GM19193 (cell line): ENCODE data around the gene SIM2.

Source experiments
- POLR2A ChIP-seq: IDR thresholded peaks from 4 replicates; pipeline ENCODE4 v1.6.1; 2011; ENCODE audit not compliant: insufficient read depth, insufficient read length; ENCODE audit errors: extremely low read depth

Gene SIM2

DNA sequence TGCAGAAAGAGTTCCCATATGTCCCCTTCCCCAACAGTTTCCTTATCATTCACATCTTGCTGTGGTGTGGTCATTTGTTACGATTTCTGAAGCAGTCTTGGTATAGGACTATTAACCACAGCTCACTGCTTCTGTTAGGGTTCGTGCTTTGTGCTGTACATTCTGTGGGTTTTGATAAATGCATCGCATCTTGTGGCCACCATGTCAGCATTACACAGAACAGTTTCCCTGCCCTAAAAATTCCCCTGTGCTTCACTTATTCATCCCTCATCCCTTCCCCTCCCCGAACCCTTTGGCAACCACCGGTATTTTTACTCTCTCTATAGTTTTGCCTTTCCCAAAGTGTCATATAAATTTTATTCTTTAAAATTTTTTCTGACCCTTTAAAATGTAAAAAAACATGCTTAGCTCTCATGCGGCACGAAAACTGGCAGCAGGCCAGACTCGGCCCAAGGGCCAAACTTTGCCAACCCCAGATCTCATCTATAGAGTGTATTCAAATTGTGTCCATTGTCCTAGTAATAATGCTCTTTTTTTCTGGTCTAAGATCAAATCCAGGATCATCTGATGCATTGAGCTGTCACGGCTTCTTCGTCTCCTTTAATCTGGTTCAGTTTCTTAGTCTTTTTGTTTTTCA, 78.2 kb downstream of the SIM2 start:
- no peak for TF ChIP-seq POLR2A

DNA sequence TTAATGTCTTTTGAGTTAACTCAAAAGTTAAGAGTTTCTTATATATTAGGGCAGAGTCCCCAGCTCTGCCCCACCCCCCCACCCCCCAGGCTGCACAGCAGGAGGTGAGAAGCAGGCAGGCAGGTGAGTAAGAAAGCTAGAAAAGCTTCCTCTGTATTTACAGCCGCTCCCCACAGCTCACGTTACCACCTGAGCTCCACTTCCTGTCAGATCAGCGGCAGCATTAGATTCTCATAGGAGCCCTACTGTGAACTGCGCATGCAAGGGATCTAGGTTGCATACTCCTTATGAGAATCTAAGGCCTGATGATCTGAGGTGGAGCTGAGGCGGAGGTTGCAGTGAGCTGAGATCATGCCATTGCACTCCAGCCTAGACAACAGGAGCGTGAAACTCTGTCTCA, 81.9 kb downstream of the SIM2 start:
- TF ChIP-seq POLR2A, result no peak

DNA sequence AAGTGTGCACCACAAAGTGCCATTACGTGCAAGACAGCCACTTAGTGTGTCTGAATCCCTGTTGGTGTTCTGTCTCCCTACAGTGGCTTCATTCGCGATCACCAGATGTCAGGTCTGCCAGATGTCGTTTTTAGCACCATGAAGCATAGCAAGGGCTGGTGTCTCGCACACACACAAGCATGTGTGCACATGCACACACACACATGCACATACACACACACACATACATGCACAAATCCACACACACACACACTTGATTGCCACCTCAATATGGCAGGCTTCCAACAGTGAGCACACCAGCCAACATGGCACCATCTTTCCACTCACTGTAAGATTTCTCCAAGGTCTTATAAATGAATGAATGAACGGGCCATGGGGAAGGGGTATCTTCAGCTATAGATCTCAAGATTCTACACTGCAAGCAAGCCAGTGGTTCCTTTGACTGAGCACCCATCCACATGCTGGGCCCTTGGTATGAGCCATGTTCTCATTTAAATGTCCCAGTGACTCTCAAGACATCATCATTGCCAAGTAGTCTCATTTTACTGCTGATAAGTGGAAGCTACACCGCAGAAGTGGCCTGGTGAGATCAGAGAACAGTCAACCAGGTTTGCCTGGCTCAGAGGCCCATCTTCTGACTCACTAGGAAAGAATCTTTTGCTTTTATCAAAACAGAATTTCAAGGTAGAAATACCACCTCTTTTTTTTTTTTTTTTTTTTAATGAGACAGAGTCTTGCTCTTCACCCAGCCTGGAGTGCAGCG, 84.9 kb downstream of the SIM2 start:
- no peak for TF ChIP-seq POLR2A

DNA sequence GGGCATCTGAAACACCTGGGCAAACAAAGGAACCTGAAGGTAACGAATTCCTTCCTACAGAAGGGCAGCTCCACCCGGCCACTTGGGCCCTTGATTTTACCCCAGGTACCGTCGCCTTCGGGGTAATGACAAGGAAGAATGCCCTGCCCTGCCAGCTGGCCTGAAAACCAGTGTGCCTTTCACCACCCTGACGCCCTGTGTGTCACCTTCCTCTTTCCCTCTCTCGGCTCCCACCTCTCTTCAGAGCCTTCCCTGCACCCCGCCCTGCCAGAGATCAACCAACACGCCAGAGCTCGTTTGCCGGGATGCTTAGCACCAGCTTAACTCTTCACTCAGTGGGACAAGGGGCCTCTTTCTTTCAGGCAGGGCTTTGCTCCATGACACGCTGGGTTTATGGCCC, 86.0 kb downstream of the SIM2 start:
- TF ChIP-seq POLR2A, result no peak

DNA sequence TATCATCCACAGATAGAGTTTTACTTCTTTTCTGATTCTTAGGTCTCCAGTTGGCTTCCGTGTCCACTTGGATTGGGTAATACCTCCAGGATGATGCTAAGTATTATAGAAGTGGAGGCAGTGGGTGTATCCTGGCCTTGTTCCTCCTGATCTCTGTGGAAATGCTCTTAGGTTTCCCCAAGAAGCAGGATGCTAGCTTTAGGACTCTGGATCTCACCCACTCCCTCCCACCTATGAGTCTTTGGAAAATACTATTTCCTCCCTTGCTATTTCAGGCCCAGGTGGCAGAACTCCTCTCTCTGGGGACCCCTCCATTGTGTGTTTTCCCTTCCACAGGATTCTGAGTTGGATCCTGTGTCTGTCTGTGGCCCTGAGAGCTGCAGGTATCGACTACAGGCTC, 86.7 kb downstream of the SIM2 start:
- TF ChIP-seq POLR2A, result no peak

DNA sequence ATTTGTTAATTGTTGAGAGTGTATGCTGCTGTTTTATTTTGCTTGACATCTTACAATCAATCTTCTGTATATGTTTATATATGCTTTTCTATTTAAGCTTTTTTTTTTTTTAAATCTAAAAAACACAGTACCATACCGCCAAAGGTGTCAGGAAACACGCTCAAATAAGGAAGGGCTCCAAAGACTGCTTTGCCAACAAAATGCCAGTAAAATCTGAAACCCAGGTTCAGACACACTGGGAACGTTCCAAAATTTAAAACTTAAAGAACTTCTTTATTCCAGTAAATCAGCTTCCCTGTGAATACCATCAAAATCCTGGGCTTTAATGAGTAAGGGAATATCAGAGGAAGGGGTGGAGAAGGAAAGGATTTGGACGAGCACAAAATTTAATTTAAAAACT, 87.3 kb downstream of the SIM2 start:
- no peak for TF ChIP-seq POLR2A

DNA sequence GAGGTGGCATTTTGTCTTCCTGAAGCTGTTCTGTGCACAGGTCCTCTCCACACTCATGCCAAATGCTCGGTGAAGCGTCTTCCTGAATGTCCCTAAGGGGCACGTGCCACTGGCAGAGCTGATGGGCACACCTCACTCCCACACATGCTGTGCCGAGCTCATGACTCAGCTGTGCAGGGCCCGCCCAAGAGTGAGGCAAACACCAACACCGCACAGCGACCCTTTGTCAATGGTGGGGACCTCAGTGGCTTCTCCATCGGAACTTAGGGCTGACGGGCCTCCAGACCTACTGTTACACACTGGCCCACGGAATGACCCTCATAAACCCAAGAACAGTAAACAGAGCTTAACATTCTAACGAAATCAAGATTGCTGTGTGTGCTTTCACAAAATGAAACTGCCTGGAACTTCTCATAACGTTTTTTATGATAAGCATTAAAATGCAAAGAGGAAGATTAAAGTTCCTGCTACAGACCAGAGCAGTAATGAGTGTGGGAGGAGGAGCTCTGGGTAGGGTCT, 89.3 kb downstream of the SIM2 start:
- no peak for TF ChIP-seq POLR2A

DNA sequence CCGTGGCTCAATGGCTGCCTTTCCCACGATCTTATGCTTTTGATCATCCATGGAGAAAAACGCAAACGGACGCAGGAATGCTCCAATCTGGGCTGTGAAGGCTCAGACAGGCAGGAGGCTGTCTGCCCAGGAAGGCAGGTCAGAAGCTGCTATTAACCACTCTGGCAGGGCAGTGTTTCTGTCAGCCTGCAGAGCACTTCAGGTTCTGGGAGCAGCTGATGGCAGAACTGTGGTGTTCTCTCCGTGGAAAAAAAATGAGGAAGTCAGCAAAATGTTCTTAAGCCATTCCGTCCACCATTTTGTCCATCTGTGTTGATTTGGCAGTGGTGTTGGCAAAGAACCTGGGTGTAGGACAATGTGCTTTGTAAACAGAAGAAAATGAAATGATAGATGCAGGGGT, 91.7 kb downstream of the SIM2 start:
- no peak for TF ChIP-seq POLR2A

DNA sequence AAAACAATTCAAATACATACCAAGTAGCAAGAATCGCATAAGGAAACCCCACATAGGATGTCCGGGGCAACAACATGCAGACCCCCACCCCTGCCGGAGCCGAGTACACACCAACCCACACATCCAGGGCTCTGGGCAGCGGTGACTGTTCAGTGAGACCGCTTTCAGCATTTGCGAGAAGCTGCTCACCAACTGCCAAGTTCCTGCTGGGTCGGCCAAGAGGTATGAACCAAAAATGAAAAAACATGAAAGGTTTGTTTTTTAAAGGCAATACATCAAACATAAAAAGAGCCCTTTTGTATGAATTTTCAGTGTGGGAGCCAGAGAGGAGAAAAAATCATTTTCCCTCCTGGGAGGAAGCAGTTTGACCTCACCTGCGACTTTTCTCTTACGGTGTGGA, 92.3 kb downstream of the SIM2 start:
- TF ChIP-seq POLR2A, result no peak

DNA sequence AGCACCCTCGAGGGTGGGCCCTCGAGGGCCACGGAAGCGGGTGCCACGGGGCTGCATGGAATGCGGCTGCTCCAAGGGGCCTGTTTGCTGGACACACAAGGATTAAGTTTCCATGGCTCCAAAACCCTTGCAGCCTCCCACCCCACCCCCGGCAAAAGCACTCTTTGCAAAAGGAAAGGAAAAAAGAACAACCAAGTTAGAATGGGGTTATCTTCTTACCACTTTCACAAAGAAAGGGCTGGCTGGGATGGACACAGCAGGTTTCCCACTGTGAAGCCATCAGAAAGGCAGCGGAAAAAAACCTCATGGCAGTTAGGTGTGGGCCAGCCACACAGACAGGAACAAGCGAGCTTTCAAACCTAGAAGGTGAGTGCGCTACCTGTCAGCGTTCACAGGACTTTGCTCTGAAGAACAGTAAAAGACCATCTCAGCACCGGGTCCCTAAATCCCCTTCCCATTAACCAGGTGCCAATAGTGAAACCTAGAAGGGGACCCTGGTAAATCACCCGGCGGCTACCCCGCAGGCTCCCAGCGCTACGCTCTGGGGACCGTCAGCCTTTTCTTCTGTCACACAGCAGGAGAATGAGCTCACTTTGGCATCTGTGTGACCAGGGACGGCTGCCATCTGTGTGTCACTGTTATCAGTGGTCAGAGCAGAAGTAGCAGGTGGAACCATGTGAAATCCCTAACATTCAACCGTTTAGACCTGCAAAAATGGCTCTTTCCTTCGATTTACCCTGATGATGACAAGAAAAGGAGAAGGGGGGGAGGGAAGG, 93.0 kb downstream of the SIM2 start:
- no peak for TF ChIP-seq POLR2A

DNA sequence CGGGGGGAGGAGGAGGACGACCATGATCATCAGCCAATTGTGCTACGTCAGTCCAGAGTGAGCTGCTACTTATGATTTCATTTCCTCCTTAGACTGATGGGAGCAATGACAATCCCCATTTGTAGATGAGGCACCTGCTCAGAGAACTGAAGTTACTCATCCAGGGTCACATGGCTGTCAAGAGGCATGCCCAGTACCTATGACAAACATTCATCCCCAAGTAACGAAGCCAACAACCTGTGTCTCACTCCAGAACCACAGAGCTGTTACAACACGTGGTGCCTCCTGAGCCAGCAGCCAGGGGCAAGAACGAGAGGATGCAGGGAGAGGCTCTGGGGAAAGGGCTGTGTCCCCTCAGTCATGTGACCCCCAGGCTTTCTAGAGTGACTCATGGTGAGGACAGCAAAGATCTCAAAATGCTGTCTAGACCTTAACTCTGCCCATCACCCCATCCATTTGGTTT, 93.6 kb downstream of the SIM2 start:
- no peak for TF ChIP-seq POLR2A

DNA sequence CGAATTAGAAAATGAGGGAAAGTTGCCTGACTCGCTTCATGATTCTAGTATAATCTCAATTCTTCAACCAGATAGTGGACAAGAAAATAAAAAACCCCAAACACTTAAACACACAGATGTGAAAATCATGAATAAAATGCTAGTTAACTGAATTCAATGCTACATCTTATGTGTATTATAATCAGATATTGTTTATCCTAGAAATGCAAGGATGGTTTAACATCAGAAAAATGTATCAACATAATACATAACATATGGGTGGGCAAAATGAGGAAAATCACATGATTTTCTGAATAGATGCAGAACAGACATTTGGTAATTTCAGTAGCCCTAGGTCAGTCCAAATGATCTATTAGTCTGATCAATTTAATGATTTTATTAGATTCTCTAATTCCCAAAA, 97.2 kb downstream of the SIM2 start:
- TF ChIP-seq POLR2A, result no peak

DNA sequence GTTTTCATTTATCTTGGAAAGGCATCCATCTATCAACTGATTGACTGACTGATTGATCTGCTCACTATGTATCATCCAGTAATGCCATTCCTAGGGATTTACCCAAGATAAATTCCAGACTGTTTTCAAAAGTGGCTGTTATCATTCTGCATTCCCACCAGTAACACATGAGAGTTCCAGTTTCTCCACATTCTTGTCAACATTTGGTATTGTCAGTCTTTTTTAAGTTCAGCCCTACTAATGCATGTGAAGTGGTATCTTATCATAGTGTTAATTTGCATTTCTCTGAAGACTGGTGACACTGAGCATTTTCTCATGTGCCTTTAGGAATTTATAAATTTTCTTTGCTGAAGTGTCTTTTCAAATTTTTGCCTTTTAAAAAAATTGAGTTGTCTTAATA, 99.6 kb downstream of the SIM2 start:
- TF ChIP-seq POLR2A, result no peak
